GM20431 (cell line): ENCODE measurements around the gene GHRHR.

Experiments used
- in situ Hi-C: fragments of 300-500 bp; cut with MseI, MboI; formaldehyde crosslinking; loops from one replicate; pipeline ENCODE4 v1.15.0; 2020; ENCODE audit warnings: low sequenced_read_pairs; ENCODE audit not compliant: unreplicated experiment

GHRHR gene

DNA sequence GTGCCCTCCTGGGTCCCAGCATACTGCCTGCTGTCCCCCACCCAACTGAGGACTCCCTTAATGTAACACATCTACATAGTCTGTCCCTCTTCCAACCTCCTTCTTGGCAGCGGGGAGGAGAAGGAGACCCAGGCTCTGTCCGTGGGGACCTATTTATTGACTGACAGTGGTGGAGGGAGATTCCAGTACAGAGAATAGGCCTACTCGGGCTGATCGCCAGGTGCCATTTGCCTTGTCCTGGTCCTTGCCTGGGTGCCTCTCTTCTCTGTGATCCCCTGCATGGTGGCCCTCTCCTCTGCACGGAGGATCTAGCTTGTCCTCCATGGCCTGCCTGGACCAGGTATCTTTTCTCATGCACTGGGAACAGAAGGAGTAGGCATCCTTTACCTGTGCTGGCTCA, 17.0 kb downstream of the GHRHR start:
- in situ Hi-C loops, result no loop called here

DNA sequence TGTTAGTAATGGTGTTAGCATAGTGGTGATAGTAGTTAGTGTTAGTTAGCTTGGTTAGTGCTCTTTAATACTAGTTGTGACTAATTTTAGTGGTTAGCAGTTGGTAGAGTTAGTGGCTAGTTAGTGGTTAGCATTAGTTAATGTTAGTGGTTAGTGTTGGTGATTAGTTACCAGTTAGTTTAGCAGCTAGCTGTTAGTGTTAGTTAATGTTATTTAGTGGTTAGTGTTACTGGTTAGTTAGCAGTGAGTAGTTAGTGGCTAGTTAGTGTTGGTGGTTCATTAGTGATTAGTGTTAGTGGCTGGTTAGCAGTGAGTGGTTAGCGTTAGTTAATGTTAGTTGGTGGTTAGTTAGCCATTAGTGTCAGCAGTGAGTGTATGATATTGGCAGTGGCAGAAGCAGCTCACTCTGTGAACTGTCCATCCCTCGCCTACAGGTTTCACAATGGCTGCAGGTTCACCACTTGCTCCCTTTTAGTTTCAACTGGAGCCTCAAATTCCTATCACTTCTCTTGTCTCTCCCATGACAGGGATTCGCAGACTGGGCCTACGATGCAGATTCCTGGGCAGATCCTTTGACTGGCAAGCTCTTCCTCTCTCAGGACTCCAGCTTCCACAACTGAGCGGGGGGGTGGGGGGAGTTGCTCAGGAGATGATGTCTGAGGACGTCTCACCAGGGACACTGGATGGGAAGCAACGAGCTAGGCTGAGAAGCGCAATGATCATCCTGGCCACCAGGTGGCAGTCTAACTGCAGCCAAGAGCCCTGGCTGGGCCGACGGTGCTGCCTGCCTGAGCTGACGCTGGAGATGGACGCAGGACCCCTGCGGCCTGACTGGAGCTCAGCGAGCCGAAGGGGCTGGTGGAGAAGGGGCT, 19.5 kb downstream of the GHRHR start:
- in situ Hi-C loops, result no loop called here

DNA sequence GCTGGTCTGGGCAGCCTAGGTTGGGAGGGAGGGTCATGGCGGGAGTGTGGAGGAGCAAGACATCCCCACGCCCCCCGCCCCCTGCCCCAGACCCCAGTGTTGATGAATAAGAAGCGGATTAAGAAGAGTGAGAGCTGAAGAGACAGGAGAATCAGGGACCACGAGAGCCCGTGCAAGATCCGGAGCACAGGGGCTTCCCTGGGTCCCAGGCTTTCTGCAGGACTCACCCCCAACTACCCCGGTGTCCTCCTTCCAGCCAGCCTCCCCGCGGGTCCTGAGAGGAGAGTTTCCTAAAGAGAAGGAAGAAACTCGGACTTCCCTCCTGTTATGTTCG, 20.1 kb downstream of the GHRHR start:
- in situ Hi-C loops, result no loop called here

DNA sequence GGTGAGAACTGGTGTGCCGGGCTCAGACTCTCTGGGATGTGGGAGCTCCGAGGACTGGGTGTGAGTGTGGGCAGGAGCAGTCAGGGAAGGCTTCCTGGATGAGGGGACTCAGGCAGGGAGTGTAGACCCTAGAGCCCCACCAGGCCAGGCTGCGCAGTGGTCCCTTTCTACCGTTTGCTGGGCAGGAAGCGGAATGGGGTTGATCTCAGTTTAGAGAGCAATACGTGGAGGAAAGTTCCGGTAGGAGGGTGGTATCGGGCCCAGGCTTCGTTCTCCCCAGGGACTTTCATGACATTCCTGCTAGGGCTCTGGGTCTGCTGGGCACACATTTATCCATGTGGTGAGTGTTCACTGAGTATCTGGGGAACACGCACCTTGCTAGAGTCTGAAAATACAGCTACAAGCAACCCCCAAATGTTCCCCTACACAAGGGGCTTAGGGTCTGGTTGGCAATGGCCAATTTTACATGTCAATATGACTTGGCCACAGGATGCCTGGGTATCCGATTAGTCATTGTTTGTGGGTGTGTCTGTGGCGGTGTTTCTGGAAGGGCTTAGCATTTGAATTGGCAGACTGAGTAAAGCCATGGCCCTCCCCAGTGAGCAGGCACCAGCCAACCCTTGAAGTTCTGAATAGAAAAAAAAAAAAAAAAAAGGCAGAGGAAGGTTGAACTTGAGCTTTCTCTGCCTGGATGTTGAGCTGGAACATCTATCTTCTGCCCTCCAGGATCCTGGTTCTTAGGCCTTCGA, 20.8 kb downstream of the GHRHR start:
- in situ Hi-C loops, result loop anchor here (5.0 kb wide), 1 partner anchor 138 kb away; no protein-coding TSS in a partner anchor

DNA sequence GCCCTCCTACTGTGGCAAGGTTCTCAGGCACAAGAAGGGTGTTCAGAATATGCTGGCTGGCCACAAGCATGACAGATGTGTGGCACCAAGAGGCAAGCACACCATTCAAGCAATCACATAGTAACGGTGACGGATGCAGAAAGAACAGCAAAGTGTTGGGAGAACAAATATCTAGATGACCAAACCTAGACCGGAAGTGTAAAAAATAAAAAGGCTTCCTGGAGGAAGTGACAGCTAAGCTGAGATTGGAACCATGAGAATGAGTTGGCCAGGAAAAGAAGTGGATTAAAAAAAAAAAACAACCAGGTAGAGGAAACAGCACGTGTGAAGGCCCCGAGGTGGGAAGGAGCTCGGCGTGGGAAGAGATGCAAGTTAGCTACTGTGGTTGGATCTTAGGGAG, 22.0 kb downstream of the GHRHR start:
- in situ Hi-C loops, result loop anchor here (5.0 kb wide), 1 partner anchor 137 kb away; no protein-coding TSS in a partner anchor

DNA sequence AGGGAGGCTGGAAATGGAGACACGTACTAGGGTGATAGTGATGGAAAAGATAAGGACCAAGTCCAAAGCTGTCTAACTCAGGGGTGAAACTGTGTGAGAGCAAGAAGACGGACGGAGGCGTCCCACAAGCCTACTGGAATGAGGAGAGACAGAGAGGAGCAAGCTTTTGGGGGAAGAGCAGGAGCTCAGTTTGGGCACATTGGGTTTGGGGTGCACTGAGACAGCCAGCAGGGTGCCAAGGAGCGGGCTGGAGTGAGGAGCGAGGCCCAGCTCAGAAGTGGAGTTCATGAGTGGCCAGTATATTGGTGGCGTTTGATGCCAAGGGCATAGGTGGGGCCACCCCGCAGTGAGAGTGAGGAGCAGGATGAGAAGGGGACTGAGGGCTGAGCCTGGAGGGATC, 22.6 kb downstream of the GHRHR start:
- in situ Hi-C loops, result loop anchor here (5.0 kb wide), 1 partner anchor 136 kb away; no protein-coding TSS in a partner anchor

DNA sequence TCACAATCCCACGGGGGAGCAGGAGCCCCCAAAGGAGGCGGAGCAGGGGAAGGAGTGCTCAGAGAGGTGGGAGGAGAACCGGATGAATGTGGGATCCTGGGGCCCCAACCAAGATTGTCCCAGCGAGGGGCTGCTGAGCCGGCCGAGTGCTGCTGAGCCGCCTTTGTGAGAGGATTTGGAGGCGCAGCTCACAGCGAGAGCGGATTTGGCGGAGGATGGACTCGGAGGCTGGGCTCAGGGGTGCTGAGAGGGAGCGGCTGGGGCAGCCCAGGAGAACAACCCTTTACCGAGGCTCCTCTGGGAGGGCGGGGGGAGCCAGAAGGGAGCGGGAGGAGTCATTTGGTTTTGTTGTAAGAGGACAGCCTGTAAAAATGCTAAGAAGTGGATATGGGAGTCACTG, 23.0 kb downstream of the GHRHR start:
- in situ Hi-C loops, result loop anchor here (5.0 kb wide), 1 partner anchor 136 kb away; no protein-coding TSS in a partner anchor

DNA sequence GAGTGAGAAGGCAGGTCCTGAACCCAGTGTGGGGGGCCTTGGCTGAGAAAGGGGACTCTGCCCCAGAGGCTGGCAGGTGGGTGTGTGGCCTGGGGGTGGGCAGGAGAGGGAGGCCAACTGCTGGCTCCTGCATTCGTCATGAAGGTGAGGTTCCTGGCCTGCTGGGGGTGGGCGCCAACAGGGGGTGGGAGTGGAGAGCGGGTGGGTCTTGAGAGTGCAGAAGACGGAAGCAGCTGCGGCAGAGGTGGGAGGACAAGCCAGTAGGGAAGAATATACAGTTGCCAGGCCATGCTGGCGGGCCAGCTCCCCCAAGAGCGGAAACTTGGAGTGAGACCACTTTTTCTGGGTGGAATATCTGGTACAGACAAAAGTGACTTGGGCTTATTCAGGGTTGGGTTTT, 23.4 kb downstream of the GHRHR start:
- in situ Hi-C loops, result loop anchor here (5.0 kb wide), 1 partner anchor 135 kb away; no protein-coding TSS in a partner anchor

DNA sequence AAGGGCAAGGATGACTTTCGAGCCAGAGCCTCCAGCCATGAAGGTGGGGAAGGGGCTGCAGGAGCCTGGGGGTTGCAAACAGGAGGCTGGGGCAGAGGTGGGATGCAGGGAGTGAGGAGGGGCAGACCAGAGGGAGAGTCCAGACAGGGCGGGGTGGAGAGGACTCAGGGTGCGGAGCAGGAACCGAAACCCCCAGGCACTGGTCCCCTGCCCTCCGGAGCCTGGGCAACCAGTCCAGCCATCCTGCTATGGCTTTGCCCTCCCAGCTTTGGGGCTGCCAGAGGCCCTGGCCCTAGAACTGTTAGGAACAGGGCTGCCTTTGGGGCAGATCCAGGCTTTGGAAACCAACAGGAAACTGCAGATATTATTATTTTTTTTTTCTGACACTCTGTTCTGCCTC, 24.2 kb downstream of the GHRHR start:
- in situ Hi-C loops, result loop anchor here (5.0 kb wide), 1 partner anchor 134 kb away; no protein-coding TSS in a partner anchor

DNA sequence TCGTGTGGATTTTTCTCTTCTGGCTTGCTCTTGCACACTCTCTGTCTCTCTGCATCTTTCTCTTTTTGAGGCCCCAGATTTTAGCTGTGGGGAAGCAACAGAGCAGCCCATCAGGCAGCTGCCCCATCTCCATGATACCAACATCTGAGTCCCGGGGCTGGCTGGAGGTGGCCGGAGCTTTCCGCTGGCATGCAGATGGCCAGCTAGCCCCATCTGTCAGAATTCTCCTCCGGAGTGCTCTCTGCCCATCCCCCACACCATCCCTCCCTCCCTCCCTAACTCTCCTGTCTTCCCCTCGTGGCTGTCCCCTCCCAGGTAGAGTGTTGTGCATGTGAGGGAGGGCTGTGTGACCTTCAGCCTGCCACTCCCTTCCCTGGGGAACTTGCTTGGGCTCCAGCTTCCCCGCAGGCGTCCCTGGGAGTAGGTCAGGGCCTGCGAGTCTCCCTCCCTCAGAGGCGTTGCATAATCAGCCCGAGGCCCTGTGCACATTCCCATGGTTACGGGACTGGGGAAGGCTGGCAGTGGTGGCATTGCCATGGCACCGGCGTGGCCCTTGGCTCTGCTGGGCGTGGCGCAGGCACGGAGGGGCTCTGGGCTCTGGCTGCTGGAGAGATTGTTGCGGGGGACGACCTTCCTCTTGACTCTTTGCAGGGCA, 24.7 kb downstream of the GHRHR start:
- in situ Hi-C loops, result loop anchor here (5.0 kb wide), 1 partner anchor 134 kb away; no protein-coding TSS in a partner anchor

DNA sequence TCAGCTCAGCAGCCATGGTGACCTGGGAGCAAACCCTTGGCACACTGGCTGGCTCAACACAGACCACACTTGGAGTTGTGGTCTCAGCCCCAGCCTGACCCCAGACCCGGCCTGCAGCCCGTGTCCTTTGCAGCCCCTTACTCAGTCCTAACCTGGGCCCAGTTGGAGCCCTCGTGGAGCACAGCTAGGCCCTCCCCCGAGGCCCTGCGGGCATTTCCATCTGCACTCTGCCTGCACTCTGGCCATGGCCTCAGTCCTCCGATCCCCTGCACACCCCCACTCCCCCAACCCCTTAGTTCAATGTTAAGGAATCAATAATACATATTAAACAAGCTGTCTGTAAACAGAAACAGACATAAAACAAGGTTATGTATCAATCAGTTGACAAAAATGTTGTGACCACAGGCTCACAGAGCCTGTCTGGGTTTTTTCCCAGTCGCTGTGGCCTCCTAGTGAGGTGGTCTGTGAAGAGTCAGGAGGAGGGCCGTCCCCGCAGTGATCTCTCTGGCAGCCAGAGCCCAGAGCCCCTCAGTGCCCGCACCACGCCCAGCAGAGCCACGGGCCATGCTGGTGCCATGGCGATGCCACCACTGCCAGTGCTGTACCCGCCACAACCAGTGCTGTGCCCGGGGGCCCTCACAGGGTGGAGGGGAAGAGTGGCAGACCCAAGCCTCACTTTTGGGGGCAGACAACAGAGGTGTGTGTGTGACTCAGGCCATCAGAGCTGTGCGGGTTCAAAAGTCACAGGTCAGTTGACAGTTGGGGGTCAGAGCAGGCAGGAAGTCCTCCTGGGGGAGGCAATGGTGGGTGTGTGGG, 25.5 kb downstream of the GHRHR start:
- in situ Hi-C loops, result loop anchor here (5.0 kb wide), 1 partner anchor 133 kb away; no protein-coding TSS in a partner anchor

DNA sequence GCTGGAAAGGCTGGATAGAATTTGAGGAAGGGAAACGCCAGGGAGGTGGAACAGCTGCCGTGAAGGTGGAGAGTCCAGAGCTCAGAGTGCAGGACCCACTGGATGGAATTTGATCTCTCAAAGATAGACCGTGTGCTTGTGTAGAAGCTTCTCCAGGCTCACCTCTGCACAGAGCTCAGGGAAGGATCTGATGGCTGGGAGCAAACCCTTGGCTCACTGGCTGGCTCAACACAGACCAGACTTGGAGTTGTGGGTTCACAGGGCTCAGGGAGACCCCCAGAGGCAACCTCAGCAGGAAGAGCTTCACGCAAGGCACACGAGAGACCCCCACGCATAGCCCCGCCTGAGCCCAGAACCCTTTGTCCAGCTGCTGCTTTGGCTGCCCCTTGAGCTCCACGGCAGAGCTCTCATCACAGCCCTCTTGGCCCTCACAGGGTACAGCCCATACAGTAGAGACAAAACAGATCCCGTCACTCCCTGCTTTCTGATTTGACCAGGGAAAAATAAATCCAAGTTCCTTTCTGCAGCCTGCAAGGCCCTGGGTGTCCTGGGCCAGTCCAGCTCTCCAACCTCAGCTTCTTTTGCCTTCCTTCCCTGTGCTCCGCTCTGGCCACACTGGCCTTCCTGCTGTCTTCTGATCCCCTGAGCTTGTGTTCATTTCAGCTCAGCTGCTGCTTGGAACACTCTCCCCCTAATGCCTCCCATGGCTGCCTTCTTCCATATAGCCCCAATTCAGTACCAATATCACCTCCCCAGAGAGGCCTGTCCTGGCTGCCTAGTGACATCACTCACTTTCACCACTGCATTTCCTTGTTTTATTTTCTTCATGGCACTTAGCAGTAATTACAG, 26.3 kb downstream of the GHRHR start:
- in situ Hi-C loops, result loop anchor here (5.0 kb wide), 1 partner anchor 132 kb away; no protein-coding TSS in a partner anchor

DNA sequence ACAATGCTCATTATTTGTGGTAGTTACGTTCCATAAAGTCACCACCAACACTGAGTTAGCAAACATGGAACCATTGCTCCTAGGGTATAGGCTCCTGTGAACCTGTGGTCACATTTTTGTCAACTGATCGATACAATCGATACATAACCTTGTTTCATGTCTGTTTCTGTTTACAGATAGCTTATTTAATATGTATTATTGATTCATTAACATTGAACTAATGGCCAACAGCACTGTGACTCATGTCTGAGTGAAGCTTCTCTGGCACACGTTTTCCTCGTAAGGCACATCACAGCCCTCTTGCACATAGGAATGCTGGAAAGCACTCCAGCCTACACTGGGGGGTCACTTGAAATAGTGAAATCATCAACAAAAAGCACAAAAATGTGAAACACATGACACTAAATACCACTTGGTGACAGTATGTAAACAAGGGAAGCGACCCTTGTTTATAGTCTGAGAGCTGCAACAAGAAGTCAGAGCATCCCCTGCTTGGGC, 27.0 kb downstream of the GHRHR start:
- in situ Hi-C loops, result no loop called here

DNA sequence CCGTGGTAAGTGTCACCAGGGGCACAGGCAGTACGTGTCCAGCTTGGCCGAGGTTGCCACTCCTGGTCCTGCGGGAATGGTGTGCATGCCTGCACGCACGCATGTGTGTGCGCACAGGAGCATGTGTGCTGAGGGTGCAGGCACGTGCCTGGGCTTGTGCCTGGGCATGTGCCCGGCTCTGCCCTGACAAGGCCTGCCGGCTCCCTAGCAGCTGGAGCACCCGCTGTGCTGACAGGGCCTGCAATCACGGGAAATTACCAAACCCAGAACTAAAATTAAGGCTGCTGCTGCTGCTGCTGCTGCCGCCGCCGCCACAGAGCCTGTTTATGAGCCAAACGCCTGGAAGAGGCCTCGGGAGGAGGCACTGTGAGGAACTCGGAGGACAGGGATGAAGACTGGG, 28.7 kb downstream of the GHRHR start:
- in situ Hi-C loops, result no loop called here

DNA sequence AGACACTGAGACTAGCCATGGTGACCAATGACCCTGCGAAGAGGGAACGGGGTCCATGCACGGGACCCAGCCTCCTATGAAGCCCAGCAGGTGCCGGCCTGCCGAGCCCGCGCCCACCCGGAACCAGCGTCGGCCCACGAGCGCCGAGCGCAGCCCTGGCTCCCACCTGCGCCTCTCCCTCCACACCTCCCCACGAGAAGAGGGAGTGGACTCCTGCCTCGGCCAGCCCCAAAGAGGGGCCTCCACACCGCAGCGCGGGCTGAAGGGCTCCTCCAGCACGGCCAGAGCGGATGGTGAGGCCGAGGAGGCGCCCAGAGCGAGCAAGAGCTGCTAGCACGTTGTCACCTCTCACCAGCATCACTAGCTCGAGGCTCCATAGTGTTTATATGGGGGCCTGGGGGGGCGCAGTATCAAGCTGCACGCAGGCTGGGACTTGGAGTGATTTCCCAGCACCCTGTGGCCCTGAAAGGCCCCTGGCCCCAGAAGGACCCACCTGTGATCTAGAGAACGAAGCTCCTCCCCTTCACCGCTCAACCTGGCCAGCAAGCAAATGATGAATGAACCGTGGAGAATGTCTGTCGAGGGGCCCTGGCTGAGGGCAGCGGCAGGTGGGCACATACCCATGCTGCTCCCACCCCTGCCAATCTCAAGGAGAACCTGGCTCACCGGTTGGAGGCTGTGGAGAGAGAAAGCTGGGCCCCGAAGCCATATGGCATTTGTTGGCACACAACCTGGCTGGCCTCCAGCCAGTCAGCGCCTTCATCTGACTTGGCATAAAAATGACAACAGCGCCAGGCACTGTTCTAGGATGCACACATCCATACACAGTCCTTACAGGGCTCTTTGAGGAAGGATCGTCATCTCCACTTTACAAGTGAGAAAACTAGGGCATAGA, 30.7 kb downstream of the GHRHR start:
- in situ Hi-C loops, result no loop called here

DNA sequence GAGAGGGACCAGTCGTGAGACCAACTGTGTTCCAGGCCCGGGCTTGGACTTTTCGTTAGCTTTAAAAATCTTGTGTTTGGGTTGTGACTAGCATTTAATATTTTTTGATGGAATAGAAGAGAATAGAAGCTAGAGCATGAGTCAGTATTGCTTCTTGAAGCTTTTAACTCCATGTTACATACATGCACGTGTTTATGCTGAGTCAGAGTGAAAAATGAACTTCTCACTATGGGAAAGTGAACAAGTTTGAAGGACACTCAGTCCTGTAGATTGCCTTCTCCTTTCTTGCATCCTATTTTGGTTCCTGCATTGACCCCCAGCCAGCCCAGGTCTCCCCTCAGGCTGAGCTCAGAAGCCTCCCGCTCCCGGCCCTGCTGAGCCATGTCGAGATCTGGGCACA, 31.8 kb downstream of the GHRHR start:
- in situ Hi-C loops, result no loop called here

DNA sequence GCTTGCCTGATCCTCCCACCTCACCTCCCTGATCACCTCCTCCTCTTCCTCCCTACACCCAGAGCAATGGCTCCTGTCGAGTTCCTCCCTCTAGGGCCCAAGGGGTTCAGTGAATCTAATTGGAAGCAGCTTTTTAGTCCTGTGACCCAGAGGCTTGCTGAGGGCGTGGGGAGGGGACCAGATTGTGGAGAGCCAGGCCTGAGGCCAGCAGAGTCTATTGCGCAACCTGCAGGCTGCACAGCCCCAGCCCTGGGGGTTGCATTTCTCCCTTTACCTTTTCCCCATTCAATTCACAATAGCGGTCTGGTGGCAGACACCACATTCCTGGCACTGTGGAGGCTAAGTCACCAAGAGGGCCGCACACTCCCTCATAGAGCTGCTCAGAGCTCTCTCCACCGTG, 32.5 kb downstream of the GHRHR start:
- in situ Hi-C loops, result no loop called here

DNA sequence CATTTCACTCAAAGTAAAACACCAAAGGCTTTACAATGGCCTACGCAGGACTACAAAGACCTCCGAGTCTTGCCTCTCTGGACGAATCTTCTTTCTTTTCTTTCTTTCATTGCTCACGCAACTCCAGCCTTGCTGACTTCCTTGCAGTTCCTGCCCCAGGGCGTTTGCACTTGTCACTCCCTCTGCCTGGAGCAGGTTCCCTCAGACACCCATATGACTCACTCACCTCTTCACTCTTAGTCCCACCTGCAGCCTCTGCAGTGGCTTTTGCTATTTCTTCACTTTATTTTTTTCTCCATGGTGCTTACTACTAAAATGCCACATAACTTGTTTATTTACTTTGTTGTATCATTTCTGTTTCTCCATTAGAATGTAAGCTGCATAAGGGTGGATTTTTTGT, 33.1 kb downstream of the GHRHR start:
- in situ Hi-C loops, result no loop called here
